NCI-H82 treated with DMSO at 0.1 percent for 48 hours (cell line): ENCODE measurements around the gene RNF151.

Experiments used
- DNase-seq: peaks from one replicate; lab custom pipeline; 2025; ENCODE audit not compliant: unreplicated experiment; lab: John Stamatoyannopoulos, UW

RNF151 gene

DNA sequence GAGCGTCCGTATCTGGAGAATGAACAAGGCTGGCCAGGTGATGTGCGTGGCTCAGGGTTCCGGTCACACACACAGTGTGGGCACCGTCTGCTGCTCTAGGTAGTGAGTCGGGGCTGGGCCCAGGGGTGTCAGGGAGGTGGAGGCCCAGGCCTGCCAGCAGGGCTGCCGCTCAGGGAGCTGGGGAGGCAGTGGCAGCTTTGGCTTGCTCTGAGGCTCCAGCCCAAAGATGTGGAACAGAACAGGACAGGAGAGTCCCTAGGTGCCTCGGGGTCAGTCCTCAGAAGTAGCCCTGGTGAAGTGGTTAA lies 9.5 kb downstream of the RNF151 start:
- no peak for DNase-seq

DNA sequence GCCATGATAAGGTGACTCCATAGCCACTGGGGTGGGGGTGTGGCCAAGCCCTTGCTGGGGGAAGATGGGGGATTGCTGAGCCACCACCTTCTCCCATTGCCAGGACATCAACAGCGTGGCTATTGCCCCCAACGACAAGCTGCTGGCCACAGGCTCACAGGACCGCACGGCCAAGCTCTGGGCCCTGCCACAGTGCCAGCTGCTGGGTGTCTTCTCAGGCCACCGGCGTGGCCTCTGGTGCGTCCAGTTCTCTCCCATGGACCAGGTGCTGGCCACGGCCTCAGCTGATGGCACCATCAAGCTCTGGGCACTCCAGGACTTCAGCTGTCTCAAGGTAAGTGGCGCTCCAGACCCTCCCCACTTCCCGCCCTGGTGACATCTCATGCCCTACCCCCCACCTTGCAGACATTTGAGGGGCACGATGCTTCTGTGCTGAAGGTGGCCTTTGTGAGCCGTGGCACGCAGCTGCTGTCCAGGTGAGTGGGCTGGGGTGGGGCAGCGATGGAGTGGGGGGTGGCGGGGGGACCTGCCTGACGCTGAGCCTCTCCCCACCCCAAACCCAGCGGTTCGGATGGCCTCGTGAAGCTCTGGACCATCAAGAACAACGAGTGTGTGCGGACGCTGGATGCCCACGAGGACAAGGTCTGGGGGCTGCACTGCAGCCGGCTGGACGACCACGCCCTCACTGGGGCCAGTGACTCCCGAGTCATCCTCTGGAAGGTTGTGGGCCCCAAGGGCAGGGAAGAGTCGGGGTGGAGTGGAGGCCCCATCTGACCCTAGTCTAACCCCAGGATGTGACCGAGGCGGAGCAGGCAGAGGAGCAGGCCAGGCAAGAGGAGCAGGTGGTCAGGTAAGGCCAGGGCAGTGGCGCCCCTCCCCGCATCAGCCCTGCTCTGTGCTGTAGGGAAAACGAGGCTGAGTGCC lies 10.6 kb downstream of the RNF151 start:
- no peak for DNase-seq

GRCh38 chr16:1977875-1978268 lies 11.2 kb downstream of the RNF151 start:
- DNase-seq: no peak

DNA sequence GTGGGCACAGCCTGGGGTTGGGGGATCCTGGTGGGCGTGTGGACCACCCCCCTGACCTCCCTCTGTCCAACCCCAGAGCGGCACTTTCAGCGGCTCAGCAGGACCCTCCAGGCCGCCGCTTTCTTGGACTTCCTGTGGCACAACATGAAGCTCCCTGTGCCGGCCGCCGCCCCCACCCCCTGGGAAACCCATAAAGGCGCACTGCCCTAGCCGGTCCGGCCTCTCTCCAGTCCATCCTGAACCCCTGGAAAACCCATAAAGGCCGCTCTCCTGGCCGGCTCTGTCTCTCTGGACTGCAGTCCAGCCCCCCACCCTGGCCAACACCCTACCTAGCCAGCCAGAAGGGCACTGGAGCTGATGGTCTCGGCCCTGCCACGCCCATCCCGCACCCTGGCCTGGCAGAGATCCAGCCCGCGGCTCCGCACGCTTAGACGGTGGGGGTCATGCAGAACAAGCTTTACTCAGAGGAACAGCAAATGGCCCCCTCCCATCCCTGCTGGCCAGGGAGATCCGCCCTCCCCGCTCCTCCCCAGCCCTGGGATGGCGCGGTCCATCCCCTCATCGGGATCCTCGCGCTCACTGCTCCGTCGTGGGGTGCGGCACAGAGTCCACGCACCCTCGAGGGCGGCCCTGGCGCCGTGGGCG lies 11.9 kb downstream of the RNF151 start:
- no peak for DNase-seq

DNA sequence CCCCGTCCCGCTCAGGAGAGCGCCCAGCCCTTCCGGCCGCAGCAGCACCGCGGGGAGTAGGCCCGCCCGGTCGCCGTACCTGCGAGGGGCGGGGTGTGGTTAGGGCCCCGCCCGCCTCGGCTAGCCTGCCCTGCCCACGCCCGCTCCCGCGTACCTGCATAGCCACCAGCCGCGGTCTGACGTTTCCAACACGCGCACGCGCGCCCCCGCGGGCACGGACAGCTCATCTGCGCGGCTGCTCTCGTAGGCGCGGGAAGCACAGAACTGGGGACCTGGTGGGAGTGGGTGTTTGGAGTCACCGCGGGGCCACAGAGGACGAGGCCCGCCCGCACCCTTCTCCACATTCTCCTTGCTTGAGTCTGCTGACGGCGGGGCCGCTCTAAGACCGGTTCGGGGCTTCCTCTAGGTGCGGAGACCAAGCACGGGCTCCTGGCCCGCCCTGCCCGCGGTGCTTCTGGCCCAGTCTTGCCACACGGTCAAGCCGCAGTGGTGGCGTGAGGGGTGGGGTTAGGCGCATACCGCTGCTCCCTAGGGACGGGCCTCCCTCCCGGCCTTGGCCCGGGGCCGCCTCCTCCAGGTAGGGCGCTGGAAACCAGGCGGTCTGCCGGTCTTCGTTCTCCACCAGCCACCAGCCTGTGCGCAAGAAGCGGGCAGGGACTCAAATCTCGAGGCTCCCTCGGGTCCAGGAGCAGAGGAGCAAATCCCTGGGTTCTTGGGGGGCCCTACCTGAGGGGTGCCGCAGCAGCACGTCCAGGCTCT lies 12.8 kb downstream of the RNF151 start:
- DNase-seq: no peak

GRCh38 chr16:1980030-1980769 lies 13.5 kb downstream of the RNF151 start:
- DNase-seq: no peak

- no peak for DNase-seq
Measured at GRCh38 chr16:1980770-1981087, 14.1 kb downstream of the RNF151 start.

GRCh38 chr16:1981398-1981836 lies 14.8 kb downstream of the RNF151 start, which contains the start of gene NOXO1:
TSS of gene NOXO1 (minus strand) at chr16:1981469. CDS start at chr16:1981179, 290 bp downstream.
- no peak for DNase-seq

- DNase-seq: no peak
Measured at GRCh38 chr16:1982013-1982433, 15.4 kb downstream of the RNF151 start.

DNA sequence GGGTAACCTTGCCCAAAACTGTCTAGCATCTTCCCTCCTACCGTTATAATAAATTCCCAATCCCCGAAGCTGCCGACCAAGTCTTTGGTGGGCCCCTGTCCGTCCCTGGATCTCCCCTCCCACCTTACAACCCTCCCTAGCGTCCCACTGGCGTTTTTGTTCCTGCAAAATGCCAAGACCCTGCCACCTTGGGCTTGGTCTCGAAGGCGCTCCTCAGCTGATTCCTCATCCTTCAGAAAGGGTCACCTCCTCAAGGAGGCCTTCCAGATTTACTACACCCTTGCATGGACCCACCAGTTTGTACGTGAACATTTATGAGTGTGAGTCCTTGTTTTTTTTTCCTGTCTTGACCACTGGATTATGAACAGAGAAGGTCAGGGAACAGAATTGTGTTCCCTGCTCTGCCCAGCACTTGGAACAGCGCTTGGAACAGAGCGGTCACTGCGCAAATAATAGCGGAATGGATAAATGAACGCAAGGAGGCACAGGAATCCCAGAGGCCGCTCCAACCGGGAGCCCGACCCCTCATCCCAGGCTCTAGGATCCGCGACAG lies 16.4 kb downstream of the RNF151 start:
- no peak for DNase-seq

DNA sequence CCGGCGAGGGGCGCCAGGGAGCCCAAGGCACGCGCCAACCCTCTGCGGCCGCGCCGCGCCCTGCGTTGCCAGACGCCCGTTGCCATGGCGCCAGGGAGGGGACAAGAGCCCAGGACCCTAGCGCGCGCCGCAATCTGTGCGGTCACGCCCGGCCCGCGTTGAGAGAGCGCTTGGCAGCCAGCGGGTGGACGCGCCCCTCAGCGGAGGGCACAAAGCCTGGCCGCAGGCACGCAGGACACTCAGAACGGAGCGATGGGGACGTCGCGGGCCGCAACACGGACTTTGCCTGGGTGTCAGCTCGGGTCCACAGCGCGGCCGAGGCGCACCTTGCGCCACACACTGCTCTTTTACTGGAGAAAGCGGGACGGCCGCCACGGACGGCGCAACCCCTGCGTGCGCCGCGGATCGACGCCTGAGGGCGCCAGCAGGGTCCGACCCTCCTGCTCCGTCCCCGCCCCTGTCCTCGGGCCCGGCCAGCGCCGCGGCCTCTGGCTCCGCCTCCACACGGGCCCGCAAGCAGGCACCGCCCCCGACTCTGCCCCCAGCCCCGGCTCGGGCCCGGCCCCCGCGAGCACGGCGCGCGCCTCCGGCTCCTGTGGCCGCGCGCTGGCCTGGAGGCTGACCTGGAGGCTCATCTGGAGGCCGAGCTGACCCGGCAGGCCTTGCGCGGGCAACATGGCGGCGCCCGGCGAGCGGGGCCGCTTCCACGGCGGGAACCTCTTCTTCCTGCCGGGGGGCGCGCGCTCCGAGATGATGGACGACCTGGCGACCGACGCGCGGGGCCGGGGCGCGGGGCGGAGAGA lies 17.1 kb downstream of the RNF151 start, which contains the start of gene GFER:
Gene GFER, plus strand, starts transcription at position 650 of the 803 bp plus-strand sequence. Its CDS starts 26 bp downstream, at position 676.
- DNase-seq: peak; percentile 64

DNA sequence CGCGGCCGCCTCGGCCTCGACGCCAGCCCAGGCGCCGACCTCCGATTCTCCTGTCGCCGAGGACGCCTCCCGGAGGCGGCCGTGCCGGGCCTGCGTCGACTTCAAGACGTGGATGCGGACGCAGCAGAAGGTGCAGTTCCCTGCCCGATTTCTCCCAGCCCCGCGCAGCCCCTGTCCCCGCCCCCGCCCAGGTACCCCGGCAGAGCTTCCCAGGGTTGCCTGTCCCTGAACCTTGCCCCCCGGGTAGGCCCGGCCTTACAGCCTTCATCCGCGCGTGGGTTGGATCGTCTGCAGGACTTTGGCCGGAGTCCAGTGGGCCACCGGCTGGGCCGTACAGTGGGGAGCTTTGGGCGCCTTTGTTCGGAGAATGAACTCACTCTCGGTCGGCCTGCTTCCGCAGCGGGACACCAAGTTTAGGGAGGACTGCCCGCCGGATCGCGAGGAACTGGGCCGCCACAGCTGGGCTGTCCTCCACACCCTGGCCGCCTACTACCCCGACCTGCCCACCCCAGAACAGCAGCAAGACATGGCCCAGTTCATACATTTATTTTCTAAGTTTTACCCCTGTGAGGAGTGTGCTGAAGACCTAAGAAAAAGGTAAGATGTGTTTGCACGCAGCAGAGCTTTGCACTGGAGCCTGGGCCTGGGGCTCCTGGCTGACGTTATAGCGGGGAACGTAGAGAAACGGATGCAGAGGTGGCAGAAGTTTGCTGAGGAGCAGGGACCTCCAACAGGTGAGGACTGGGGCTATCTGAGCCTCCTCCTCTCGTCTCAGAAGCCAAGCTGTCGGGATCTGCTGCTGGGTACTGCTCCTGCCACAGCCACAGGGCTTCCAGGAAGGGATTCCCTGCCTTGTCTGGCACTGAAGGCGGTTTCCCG lies 17.9 kb downstream of the RNF151 start:
- no peak for DNase-seq

- no peak for DNase-seq
Measured at GRCh38 chr16:1985466-1986150, 19.0 kb downstream of the RNF151 start.

- DNase-seq: no peak
Measured at GRCh38 chr16:1987198-1987597, 20.5 kb downstream of the RNF151 start.

GRCh38 chr16:1989209-1990100 lies 22.8 kb downstream of the RNF151 start, which contains the start of gene SYNGR3:
TSS of gene SYNGR3 (plus strand) at chr16:1989970. CDS start at chr16:1990103, 133 bp downstream.
- DNase-seq: no peak

DNA sequence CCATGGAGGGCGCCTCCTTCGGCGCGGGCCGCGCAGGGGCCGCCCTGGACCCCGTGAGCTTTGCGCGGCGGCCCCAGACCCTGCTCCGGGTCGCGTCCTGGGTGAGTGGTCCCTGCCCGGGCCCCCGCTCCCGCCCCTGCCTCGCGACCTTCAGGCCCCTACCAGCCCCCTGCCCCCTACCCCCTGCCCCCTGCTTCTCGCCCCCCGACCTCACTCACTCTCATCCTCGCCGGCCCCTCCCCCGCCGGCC lies 23.4 kb downstream of the RNF151 start:
- DNase-seq: no peak

GRCh38 chr16:1990351-1991134 lies 23.9 kb downstream of the RNF151 start:
- DNase-seq: no peak
